Effector memory CD4-positive, alpha-beta T cell (primary cell): ENCODE measurements around the gene SETD5.

ENCODE experiments used
- DNase-seq, 3 donors: peaks; one replicate each; pipeline ENCODE4 v3.0.0-alpha.2; 2020
- H3K27ac ChIP-seq: 2 replicates; pipeline ENCODE4 v1.7.0; 2013; ENCODE audit warnings: mild to moderate bottlenecking, low read length, moderate library complexity; ENCODE audit not compliant: insufficient read depth, poor library complexity, severe bottlenecking
- H3K27me3 ChIP-seq: replicated peaks from 2 replicates; pipeline ENCODE4 v1.7.0; 2013; ENCODE audit warnings: mild to moderate bottlenecking, low read length; ENCODE audit not compliant: insufficient read depth, control insufficient read depth, poor library complexity, severe bottlenecking
- H3K36me3 ChIP-seq: 2 replicates; pipeline ENCODE4 v1.7.0; 2013; ENCODE audit warnings: mild to moderate bottlenecking, low read length, moderate library complexity; ENCODE audit not compliant: control insufficient read depth, insufficient read depth
- H3K4me1 ChIP-seq: 2 replicates; pipeline ENCODE4 v1.7.0; 2013; ENCODE audit warnings: low read length, mild to moderate bottlenecking; ENCODE audit not compliant: control insufficient read depth, insufficient read depth, poor library complexity, severe bottlenecking
- H3K4me3 ChIP-seq: 2 replicates; pipeline ENCODE4 v1.7.0; 2013; ENCODE audit warnings: low read length, low read depth, mild to moderate bottlenecking; ENCODE audit not compliant: insufficient read depth, poor library complexity, severe bottlenecking
- H3K9me3 ChIP-seq: 2 replicates; pipeline ENCODE4 v1.7.0; 2013; ENCODE audit warnings: mild to moderate bottlenecking, low read length, moderate library complexity; ENCODE audit not compliant: control insufficient read depth

SETD5 gene

GRCh38 chr3:9373465-9373864 lies 23.9 kb upstream of the SETD5 start:
- no peak overlapping the region for H3K4me3 ChIP-seq
- H3K4me1 ChIP-seq = peaks cover 4% of the 10 kb centered on the region
- H3K9me3 ChIP-seq = no peaks in the 10 kb centered on the region
- peaks cover 66% of the 10 kb centered on the region for H3K36me3 ChIP-seq
- no peaks in the 10 kb centered on the region for H3K27me3 ChIP-seq
- no peak for DNase-seq
- H3K27ac ChIP-seq = no peak overlapping the region

- no peak for DNase-seq
- Histone ChIP-seq H3K9me3 (no peaks in the 10 kb centered on the region), H3K36me3 (peaks cover 64% of the 10 kb centered on the region), H3K27ac (no peak overlapping the region), H3K4me3 (no peak overlapping the region), H3K4me1 (peaks cover 4% of the 10 kb centered on the region), H3K27me3 (no peaks in the 10 kb centered on the region)
Measured at GRCh38 chr3:9377981-9378380, 19.4 kb upstream of the SETD5 start.

- no peaks in the 10 kb centered on the region for H3K27me3 ChIP-seq
- H3K4me3 ChIP-seq = no peak overlapping the region
- peaks cover 68% of the 10 kb centered on the region for H3K36me3 ChIP-seq
- H3K4me1 ChIP-seq = no peaks in the 10 kb centered on the region
- H3K9me3 ChIP-seq = no peaks in the 10 kb centered on the region
- no peak for DNase-seq
- H3K27ac ChIP-seq = no peak overlapping the region
Measured at GRCh38 chr3:9379327-9379726, 18.1 kb upstream of the SETD5 start.

GRCh38 chr3:9380014-9380413 lies 17.4 kb upstream of the SETD5 start:
- Histone ChIP-seq H3K36me3 (peaks cover 67% of the 10 kb centered on the region), H3K27ac (no peak overlapping the region), H3K4me3 (no peak overlapping the region), H3K27me3 (no peaks in the 10 kb centered on the region), H3K4me1 (no peaks in the 10 kb centered on the region), H3K9me3 (no peaks in the 10 kb centered on the region)
- DNase-seq = no peak

GRCh38 chr3:9384141-9384828 lies 13.1 kb upstream of the SETD5 start:
- Histone ChIP-seq H3K36me3 (peaks cover 70% of the 10 kb centered on the region), H3K9me3 (no peaks in the 10 kb centered on the region), H3K4me3 (no peak overlapping the region), H3K27ac (peak overlapping the region; percentile 9), H3K4me1 (no peaks in the 10 kb centered on the region), H3K27me3 (no peaks in the 10 kb centered on the region)
- no peak for DNase-seq

- no peak overlapping the region for H3K4me3 ChIP-seq
- H3K4me1 ChIP-seq = no peaks in the 10 kb centered on the region
- H3K36me3 ChIP-seq = peaks cover 69% of the 10 kb centered on the region
- DNase-seq = no peak
- H3K27ac ChIP-seq = peak overlapping the region; percentile 3
- H3K9me3 ChIP-seq = no peaks in the 10 kb centered on the region
- no peaks in the 10 kb centered on the region for H3K27me3 ChIP-seq
Measured at GRCh38 chr3:9385187-9386077, 12.0 kb upstream of the SETD5 start.

- peaks cover 74% of the 10 kb centered on the region for H3K36me3 ChIP-seq
- H3K27ac ChIP-seq = peak overlapping the region; percentile 34
Measured at GRCh38 chr3:9386078-9386459, 11.3 kb upstream of the SETD5 start.

GRCh38 chr3:9386501-9387321 lies 10.7 kb upstream of the SETD5 start:
- Histone ChIP-seq H3K27ac (peak overlapping the region; percentile 34), H3K36me3 (peaks cover 81% of the 10 kb centered on the region), H3K27me3 (no peaks in the 10 kb centered on the region), H3K4me3 (no peak overlapping the region), H3K9me3 (no peaks in the 10 kb centered on the region), H3K4me1 (no peaks in the 10 kb centered on the region)
- DNase-seq = no peak

More at GRCh38 chr3:9386078-9386459, 11.3 kb upstream of the SETD5 start:
- Histone ChIP-seq H3K4me3 (no peak overlapping the region), H3K4me1 (no peaks in the 10 kb centered on the region), H3K9me3 (no peaks in the 10 kb centered on the region), H3K27me3 (no peaks in the 10 kb centered on the region)
- no peak for DNase-seq

- Histone ChIP-seq H3K27ac (no peak overlapping the region), H3K4me3 (no peak overlapping the region), H3K4me1 (peaks cover 2% of the 10 kb centered on the region), H3K9me3 (no peaks in the 10 kb centered on the region), H3K27me3 (no peaks in the 10 kb centered on the region), H3K36me3 (peaks cover 82% of the 10 kb centered on the region)
- no peak for DNase-seq
Measured at GRCh38 chr3:9387322-9387655, 10.1 kb upstream of the SETD5 start.
